Measurements from ENCODE around the gene RASAL1.
A peak's percentile ranks its signal among the peaks of the same experiment; 100 is the strongest.

The RASAL1 gene

GRCh38 chr12:113056631-113057488 is 78.7 kb downstream of the RASAL1 start, which contains the start of gene DTX1:
Gene DTX1 (plus strand): TSS chr12:113056730. CDS start chr12:113058193, 1,463 bp downstream.
- no peak for DNase-seq (ENCODE audit: low read depth)

DNA sequence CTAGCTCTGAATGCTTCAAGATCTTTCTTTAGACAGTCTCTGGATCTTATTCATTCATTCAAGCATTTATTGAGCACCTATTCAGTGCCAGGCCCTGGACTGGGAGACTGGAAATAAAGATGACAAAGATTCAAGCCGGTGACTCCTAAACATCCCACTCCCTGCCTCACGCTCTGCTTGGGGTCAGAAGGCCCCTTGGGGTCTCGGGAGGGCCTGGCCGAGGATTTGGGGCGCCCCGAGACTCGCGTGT is 79.3 kb downstream of the RASAL1 start:
- DNase-seq (ENCODE audit: low read depth), result no peak

- no peak for DNase-seq (ENCODE audit: low read depth)
Measured at GRCh38 chr12:113055594-113056380, 79.8 kb downstream of the RASAL1 start.

- DNase-seq (ENCODE audit: low read depth), result no peak
Measured at GRCh38 chr12:113054948-113055486, 80.5 kb downstream of the RASAL1 start.

DNA sequence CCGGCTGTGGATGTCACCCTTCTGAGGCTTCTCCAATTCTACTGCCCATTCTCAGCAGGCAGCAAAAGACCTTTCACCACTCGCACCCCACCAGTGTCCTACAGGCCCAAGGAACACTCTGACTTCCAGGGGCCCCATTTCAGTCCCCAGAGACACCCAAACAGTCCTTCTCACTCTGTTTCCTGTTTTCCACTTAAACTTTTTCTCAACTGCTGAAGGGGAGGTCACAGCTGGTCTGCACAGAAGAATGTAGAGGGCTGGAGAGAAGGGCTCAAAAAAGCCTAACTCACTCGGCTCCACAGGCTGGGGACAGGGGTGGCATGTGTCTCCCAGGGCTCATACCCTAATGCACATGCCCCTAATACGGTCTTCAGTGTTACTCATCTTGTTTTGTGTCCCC is 83.2 kb downstream of the RASAL1 start:
- no peak for DNase-seq (ENCODE audit: low read depth)

GRCh38 chr12:113051759-113052158 is 83.8 kb downstream of the RASAL1 start:
- DNase-seq (ENCODE audit: low read depth), result no peak

DNA sequence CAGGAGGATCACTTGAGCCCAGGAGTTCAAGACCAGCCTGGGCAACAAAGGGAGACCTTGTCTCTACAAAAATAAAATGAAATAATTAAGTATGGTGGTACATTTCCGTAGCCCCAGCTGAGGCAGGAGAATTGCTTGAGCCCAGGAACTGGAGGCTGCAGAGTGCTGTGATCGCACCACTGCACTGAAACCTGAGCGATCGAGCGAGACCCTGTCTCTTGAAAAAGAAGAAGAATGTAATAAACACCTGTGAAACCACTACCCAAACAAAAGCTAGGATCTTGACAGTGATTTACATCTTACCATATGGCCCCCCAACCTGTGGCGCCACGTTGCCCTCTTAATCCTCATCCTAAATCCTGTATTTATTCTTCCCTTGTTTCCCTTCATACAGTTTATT is 84.8 kb downstream of the RASAL1 start:
- no peak for DNase-seq (ENCODE audit: low read depth)

DNA sequence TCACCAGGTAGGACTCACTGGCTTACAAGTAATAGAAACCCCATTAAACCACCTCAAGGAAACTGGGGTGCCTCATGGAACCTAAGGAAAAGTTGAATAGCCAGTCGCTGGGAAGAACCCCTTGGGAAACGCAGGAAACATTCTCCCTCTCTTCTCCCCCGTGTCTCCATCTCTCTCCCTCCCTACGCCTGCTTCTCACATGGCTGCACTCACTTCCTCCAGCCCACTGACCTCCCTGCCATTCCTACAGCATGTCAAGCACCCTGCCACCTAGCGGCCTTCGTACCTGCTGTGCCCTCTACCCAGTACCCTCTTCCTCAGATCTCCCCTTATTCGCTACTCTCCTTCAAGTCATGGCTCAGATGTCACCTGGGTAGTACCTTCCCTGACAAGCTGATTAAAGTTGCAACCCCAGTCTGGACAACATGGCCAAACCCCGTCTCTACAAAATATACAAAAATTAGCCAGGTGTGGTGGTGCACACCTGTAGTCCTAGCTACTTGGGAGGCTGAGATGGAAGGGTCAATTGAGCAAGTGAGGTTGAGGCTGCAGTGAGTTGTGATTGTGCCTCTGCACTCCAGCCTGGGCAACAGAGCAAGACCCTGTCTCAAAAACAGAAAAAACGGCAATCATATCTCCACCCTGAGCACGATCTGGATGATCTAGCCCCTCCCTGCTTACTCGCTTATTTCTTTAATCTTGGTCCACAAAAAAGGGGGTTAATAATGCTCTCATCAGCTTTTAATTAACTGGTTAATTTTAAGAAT is 85.4 kb downstream of the RASAL1 start:
- peak; percentile 58 for DNase-seq (ENCODE audit: low read depth)
